Femur (tissue), 1 donor: Measurements from ENCODE around the gene PLEKHH3.

Source experiments
- DNase-seq: peaks from one replicate; pipeline ENCODE4 v3.0.0-alpha.2; 2017

PLEKHH3 gene

GRCh38 chr17:42684929-42685556 lies 8.2 kb upstream of the PLEKHH3 start:
- no peak for DNase-seq

GRCh38 chr17:42683407-42684034 lies 6.7 kb upstream of the PLEKHH3 start:
- DNase-seq, result peak; percentile 71

- DNase-seq, result peak; percentile 82
Measured at GRCh38 chr17:42682722-42683403, 6.1 kb upstream of the PLEKHH3 start.

- DNase-seq, result peak; percentile 89
Measured at GRCh38 chr17:42681976-42682721, 5.4 kb upstream of the PLEKHH3 start, which contains the start of gene CNTNAP1. Gene CNTNAP1 (plus strand): TSS chr17:42682531. CDS start chr17:42682830, 299 bp downstream.

GRCh38 chr17:42680331-42680808 lies 3.6 kb upstream of the PLEKHH3 start:
- no peak for DNase-seq

- DNase-seq, result peak; percentile 86
Measured at GRCh38 chr17:42679492-42680330, 2.9 kb upstream of the PLEKHH3 start.

- peak; percentile 74 for DNase-seq
Measured at GRCh38 chr17:42678951-42679491, 2.2 kb upstream of the PLEKHH3 start.

- DNase-seq, result peak; percentile 91
Measured at GRCh38 chr17:42677921-42678781, 1.4 kb upstream of the PLEKHH3 start.

GRCh38 chr17:42677012-42677857 lies 441 bp upstream of the PLEKHH3 start:
- peak; percentile 100 for DNase-seq

GRCh38 chr17:42675965-42676423 lies 800 bp downstream of the PLEKHH3 start:
- DNase-seq, result peak; percentile 66

GRCh38 chr17:42675348-42675964 lies 1.3 kb downstream of the PLEKHH3 start:
- peak; percentile 67 for DNase-seq

GRCh38 chr17:42674755-42675347 lies 1.9 kb downstream of the PLEKHH3 start:
- DNase-seq, result peak; percentile 65

- peak; percentile 81 for DNase-seq
Measured at GRCh38 chr17:42673885-42674754, 2.7 kb downstream of the PLEKHH3 start.

GRCh38 chr17:42673266-42673884 lies 3.4 kb downstream of the PLEKHH3 start:
- DNase-seq, result no peak

- DNase-seq, result no peak
Measured at GRCh38 chr17:42672038-42672437, 4.8 kb downstream of the PLEKHH3 start.

- DNase-seq, result no peak
Measured at GRCh38 chr17:42670789-42671657, 5.8 kb downstream of the PLEKHH3 start.
